T-helper 2 cell treated with Interferon-gamma antibody and Interleukin-4, amounts not matched to agents 5 μg/mL and 100 μg/mL, for 36 hours (primary cell): ENCODE measurements around the gene CRPPA.
A peak's percentile ranks its signal among the peaks of the same experiment; 100 is the strongest.
"Not testable (repeated sequence)": the region's sequence is repeated elsewhere in the genome, so short reads cannot be mapped to it uniquely, and the experiment has no call there.

Experiments
- DNase-seq: peaks from one replicate; pipeline ENCODE4 v3.0.0; 2021; ENCODE audit warnings: low spot score
- H3K27ac Mint-ChIP-seq: one replicate; pipeline ENCODE4 v1.8.0; 2021; ENCODE audit warnings: mild to moderate bottlenecking, mixed read lengths
- H3K27me3 Mint-ChIP-seq: one replicate; pipeline ENCODE4 v1.8.0; 2021; ENCODE audit warnings: low read depth, mixed read lengths
- H3K36me3 Mint-ChIP-seq: one replicate; pipeline ENCODE4 v1.8.0; 2021; ENCODE audit warnings: low read depth, mixed read lengths
- H3K4me1 Mint-ChIP-seq: one replicate; pipeline ENCODE4 v1.8.0; 2021; ENCODE audit warnings: low read depth, mixed read lengths
- H3K4me3 Mint-ChIP-seq: one replicate; pipeline ENCODE4 v1.8.0; 2022; ENCODE audit warnings: mild to moderate bottlenecking, moderate library complexity, mixed read lengths
- H3K9me3 Mint-ChIP-seq: one replicate; pipeline ENCODE4 v1.8.0; 2021; ENCODE audit warnings: mixed read lengths

CRPPA gene

DNA sequence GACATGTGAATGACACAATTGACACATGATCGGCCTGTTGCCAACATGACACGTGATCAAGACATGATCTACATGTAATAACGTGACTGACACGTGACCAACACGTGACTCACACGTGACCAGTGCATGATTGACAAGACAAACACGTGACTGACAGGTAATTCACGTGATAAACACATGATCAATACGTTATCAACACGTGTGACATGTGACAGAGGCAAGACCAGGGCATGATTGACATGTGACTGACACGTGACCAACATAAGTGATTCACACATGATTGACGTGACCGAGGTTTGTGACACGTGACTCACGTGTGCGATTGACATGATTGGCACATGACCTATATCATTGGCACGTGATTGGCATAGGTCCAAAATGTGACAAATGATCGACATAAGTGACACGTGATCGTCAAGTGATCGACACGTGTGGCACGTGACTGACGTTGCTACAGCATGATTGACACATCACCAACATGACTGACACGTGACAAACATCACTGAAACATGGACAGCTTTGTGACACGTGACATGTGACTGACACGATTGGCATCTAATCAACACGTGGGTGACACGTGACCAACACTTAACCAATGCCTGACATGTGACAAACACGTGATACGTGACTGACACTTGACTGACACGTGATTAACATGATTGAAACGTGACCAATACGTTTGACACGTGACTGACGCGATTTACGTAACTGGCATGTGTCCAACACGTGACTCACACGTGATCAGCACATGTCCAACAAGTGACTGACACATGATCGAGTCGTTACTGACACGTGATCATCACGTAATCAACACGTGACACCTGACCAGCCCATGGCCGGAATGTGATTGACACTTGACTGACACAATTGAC lies 23.0 kb downstream of the CRPPA start:
- no peak overlapping the region for H3K4me3 Mint-ChIP-seq
- no peaks in the 10 kb centered on the region for H3K4me1 Mint-ChIP-seq
- H3K9me3 Mint-ChIP-seq = peaks cover 50% of the 10 kb centered on the region
- H3K27me3 Mint-ChIP-seq = no peaks in the 10 kb centered on the region
- no peak overlapping the region for H3K27ac Mint-ChIP-seq
- peaks cover 8% of the 10 kb centered on the region for H3K36me3 Mint-ChIP-seq
- DNase-seq = no peak

DNA sequence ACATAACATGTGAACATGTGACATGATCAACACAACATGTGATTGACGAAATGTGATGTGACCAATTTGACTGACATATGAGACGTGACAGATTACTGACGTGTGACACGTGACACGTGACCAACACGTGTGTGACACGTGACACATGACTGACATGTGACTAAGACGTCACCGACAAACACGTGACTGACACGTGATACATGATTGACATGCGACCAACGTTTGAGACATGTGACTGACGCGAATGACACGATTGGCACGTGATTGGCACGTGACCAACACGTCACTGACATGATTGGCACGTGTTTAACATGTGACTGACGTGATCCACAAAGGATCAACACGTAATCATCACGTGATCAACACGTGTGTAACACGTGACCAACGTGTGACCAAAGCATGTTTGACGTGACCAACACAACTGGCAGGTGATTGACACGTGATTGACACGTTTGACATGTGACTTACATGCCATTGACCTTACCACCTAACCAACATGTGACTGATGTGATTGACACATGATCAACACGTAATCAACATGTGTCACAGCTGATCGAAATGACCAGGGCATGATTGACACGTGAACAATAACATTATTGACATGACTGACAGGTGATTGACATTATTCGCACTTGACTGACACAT lies 23.7 kb downstream of the CRPPA start:
- Mint-ChIP-seq H3K4me1 (no peaks in the 10 kb centered on the region), H3K9me3 (peaks cover 43% of the 10 kb centered on the region)

DNA sequence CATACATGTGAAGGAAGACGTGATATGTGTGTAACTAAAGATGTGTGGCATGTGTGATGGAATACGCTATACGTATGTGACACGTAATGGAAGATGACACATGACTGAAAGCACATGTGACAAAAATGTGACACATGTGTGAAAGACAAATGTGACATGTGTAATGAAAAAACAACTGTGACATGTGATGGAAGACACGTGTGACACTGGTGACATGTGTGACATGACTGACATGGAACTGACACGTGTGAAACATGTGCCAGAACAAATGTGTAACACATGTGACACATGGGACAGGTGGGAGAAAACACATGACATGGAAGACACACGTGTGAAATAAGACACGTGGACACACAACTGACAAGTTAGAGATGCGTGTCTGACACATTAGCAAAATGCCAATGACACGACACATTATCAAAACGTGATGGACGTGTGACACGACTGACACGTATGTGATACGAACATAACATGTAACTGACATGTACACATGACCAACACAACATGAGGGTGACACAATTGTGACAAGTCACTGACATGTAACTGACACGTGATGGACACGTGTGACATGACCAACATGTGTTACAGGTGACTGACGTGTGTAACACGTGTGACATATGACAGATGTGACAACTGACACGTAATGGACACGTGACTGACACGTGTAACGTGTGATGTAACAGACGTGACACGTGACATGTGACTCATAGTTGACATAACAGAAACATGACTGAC lies 24.4 kb downstream of the CRPPA start:
- DNase-seq = no peak
- H3K4me3 Mint-ChIP-seq = no peak overlapping the region
- peak overlapping the region; percentile 4 for H3K27ac Mint-ChIP-seq
- H3K27me3 Mint-ChIP-seq = no peaks in the 10 kb centered on the region
- peaks cover 8% of the 10 kb centered on the region for H3K36me3 Mint-ChIP-seq
- no peaks in the 10 kb centered on the region for H3K4me1 Mint-ChIP-seq
- H3K9me3 Mint-ChIP-seq = peaks cover 36% of the 10 kb centered on the region

More for the DNA sequence above, 23.7 kb downstream of the CRPPA start:
- Mint-ChIP-seq H3K27me3 (no peaks in the 10 kb centered on the region), H3K4me3 (no peak overlapping the region), H3K36me3 (peaks cover 8% of the 10 kb centered on the region), H3K27ac (no peak overlapping the region)
- no peak for DNase-seq

DNA sequence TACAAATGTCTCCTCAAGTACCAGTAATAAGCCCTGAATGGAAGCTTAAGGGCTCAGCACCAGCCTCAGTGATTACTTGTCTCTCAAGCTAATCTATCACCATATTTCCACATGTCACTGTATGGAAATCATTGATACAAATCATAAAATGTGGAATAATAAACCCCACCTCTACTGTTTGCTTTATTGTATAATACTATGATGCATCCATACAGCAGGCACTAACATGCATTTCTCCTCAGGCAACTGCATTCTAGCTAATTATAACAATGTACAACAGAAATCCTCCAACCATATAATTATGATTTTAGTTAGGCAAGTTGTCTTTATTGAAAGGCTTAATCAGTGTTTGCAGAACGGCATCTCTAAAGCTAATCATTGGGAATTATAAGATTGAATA lies 26.2 kb downstream of the CRPPA start:
- H3K4me3 Mint-ChIP-seq = no peak overlapping the region
- no peak for DNase-seq
- H3K4me1 Mint-ChIP-seq = no peaks in the 10 kb centered on the region
- peaks cover 8% of the 10 kb centered on the region for H3K36me3 Mint-ChIP-seq
- no peaks in the 10 kb centered on the region for H3K27me3 Mint-ChIP-seq
- H3K27ac Mint-ChIP-seq = no peak overlapping the region
- peaks cover 27% of the 10 kb centered on the region for H3K9me3 Mint-ChIP-seq

DNA sequence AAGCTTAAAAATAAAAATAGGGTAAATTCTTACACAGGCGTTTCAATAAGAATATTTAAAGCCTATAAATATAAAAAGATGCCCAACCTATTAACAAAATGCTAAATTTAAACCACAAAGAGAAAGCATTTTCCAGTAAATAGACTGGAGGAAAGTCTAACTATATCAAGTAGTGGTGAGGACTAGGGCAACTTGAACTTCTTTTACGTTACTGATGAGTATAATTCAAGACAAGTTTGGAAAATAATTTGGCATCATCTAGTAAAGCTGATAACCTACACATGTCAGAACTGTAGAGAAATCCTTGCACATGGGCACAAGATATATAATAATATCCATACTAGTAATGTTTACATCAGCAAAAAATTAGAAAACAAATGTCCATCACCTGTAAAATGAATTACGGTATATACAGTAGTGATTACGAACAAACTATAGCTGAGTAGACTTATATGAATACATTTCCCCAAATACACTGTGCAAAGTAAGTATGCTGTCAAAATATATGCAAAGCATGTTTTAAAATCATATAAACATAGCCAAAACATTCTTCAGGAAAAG lies 27.4 kb downstream of the CRPPA start:
- Mint-ChIP-seq H3K27ac (no peak overlapping the region), H3K4me3 (no peak overlapping the region), H3K36me3 (peaks cover 8% of the 10 kb centered on the region), H3K4me1 (no peaks in the 10 kb centered on the region), H3K9me3 (peaks cover 33% of the 10 kb centered on the region), H3K27me3 (no peaks in the 10 kb centered on the region)
- DNase-seq = no peak

DNA sequence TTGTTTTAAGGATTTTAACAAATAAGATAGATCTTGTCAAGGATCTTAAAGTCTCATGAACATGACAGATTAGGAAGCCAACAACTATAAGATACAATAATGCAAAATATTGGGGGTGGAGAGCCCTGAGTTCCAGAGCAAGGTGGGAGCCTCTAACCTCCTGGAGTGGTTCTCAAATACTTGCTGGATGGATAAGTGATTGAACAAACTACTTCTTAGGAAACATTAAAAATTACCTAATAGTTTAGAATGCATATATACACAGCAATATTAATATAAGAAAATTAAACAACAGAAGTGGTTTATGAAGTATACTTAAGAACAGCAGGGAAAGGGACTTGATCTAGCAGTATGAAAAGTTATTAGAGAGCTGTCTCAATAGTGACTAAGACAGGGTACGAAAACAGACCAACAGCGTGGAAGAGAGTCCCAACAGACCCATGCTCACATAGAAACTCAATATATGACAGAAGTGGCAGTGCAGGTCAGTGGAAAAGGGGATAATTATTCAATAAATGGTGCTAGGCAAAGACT lies 28.3 kb downstream of the CRPPA start:
- peaks cover 32% of the 10 kb centered on the region for H3K9me3 Mint-ChIP-seq
- H3K4me3 Mint-ChIP-seq = no peak overlapping the region
- no peak for DNase-seq
- H3K4me1 Mint-ChIP-seq = no peaks in the 10 kb centered on the region
- H3K27me3 Mint-ChIP-seq = no peaks in the 10 kb centered on the region
- no peak overlapping the region for H3K27ac Mint-ChIP-seq
- H3K36me3 Mint-ChIP-seq = peaks cover 7% of the 10 kb centered on the region

DNA sequence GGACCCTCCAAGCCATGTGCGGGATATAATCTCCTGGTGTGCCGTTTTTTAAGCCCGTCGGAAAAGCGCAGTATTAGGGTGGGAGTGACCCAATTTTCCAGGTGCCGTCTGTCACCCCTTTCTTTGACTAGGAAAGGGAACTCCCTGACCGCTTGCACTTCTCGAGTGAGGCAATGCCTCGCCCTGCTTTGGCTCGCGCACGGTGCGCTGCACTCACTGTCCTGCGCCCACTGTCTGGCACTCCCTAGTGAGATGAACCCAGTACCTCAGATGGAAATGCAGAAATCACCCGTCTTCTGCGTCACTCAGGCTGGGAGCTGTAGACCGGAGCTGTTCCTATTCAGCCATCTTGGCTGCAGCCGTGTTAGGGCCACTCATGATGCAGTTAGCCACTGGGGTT lies 37.6 kb downstream of the CRPPA start:
- H3K4me1 Mint-ChIP-seq, DNase-seq, H3K27ac Mint-ChIP-seq, H3K27me3 Mint-ChIP-seq, H3K4me3 Mint-ChIP-seq, H3K36me3 Mint-ChIP-seq: not testable (repeated sequence)
- peaks cover 22% of the 10 kb centered on the region for H3K9me3 Mint-ChIP-seq

DNA sequence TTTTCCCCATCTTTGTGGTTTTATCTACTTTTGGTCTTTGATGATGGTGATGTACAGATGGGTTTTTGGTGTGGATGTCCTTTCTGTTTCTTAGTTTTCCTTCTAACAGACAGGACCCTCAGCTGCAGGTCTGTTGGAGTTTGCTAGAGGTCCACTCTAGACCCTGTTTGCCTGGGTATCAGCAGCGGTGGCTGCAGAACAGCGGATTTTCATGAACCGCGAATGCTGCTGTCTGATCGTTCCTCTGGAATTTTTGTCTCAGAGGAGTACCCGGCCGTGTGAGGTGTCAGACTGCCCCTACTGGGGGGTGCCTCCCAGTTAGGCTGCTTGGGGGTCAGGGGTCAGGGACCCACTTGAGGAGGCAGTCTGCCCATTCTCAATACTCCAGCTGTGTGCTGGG lies 38.2 kb downstream of the CRPPA start:
- H3K36me3 Mint-ChIP-seq, DNase-seq, H3K4me1 Mint-ChIP-seq, H3K27me3 Mint-ChIP-seq, H3K27ac Mint-ChIP-seq, H3K4me3 Mint-ChIP-seq: not testable (repeated sequence)
- H3K9me3 Mint-ChIP-seq = peaks cover 22% of the 10 kb centered on the region
